Prostate gland (tissue), 2 donors: Measurements from ENCODE around the gene CST8. TPM values are rescaled to one million over a fixed set of nuclear protein-coding genes. Genes with fewer than 3 reads are reported as not detected.

Source experiments
- DNase-seq: peaks from one replicate; pipeline ENCODE4 v3.0.0-alpha.2; 2019; ENCODE audit warnings: low spot score
- H3K27ac ChIP-seq, 2 donors: fragments of 200-600 bp; sonication (generic); 2 replicates each; pipeline ENCODE4 v1.5.1; 2017 to 2019
- H3K27me3 ChIP-seq: fragments of 200-600 bp; sonication (generic); replicated peaks from 2 replicates; pipeline ENCODE4 v1.5.1; 2019; ENCODE audit not compliant: insufficient read depth
- H3K36me3 ChIP-seq, 2 donors: fragments of 200-600 bp; sonication (generic); 1 replicate in 1 of 2; 2 replicates in 1 of 2; pipeline versions ENCODE4 v1.5.1 to v1.8.1; 2017 to 2019
- H3K4me1 ChIP-seq: fragments of 200-600 bp; sonication (generic); replicated peaks from 2 replicates; pipeline ENCODE4 v1.5.1; 2019
- H3K4me3 ChIP-seq, 2 donors: fragments of 200-600 bp; sonication (generic); 2 replicates each; pipeline ENCODE4 v1.5.1; 2017 to 2019
- H3K9me3 ChIP-seq: fragments of 200-600 bp; sonication (generic); 2 replicates; pipeline ENCODE4 v1.5.1; 2017
- CTCF ChIP-seq, 4 experiments: fragments of 200-600 bp in 2 of 4; fragments of 450-650 bp in 2 of 4; sonication (generic) in 2 of 4; IDR thresholded peaks; 1 replicate in 3 of 4; 2 replicates in 1 of 4; pipeline ENCODE4 v1.5.1; 2016 to 2019; ENCODE audit warnings: antibody characterized with exemption in 4 of 4, mild to moderate bottlenecking in 2 of 4, moderate library complexity in 2 of 4
- POLR2A ChIP-seq: fragments of 450-650 bp; IDR thresholded peaks from one replicate; pipeline ENCODE4 v1.6.1; 2016; ENCODE audit warnings: antibody characterized with exemption, mild to moderate bottlenecking
- POLR2AphosphoS5 ChIP-seq: sonication (generic); formaldehyde crosslinking; IDR thresholded peaks from one replicate; pipeline ENCODE4 v1.6.1; 2017; ENCODE audit warnings: antibody characterized with exemption
- WGBS: methylation state at CpG from one replicate; pipeline ENCODE4 v1.1.5; 2018; 5-methylcytosine and 5-hydroxymethylcytosine counted together
- intact Hi-C: fragments of 100-400 bp; cut with DNase I; formaldehyde crosslinking; loops from one replicate; pipeline ENCODE4 v1.14.2; 2022
- total RNA-seq, 2 donors: library from RNA; depleted of rRNA; stranded (reverse); fragments of >200 nt; gene quantifications; one replicate each; pipeline ENCODE4 v1.1.0, GENCODE V29; 2016

CST8 gene
- total RNA-seq: under 1 TPM in 1 of 2 donors, not detected in 1; 0.74 TPM

- intact Hi-C loops: no loop called here
- no peak for TF ChIP-seq CTCF (IDR thresholded peaks at IDR 0.05)
- TF ChIP-seq POLR2AphosphoS5: no peak
- TF ChIP-seq POLR2A: no peak
- Histone ChIP-seq H3K9me3 (no peaks in the 10 kb centered on the region), H3K27me3 (no peaks in the 10 kb centered on the region), H3K4me3 (no peak within 1 kb of the TSS), H3K36me3 (no peaks in the 10 kb centered on the region), H3K4me1 (no peaks in the 10 kb centered on the region), H3K27ac (no peak within 1 kb of the TSS)
- DNase-seq: no peak
- 96% methylated on average over 5 of the region's 5 CpGs for WGBS
Observed at GRCh38 chr20:23490817-23491216, at the start of gene CST8. Gene CST8, plus strand, starts transcription at chr20:23491117. Its CDS starts 551 bp downstream, at chr20:23491668.

- H3K27ac ChIP-seq: no peak overlapping the region
- no peak overlapping the region for H3K4me3 ChIP-seq
- intact Hi-C loops: loop anchor here (5.0 kb wide), 1 partner anchor 165 kb away; the partner anchor contains the start of gene CST9
- H3K27me3 ChIP-seq: no peaks in the 10 kb centered on the region
- TF ChIP-seq POLR2A: no peak
- TF ChIP-seq POLR2AphosphoS5: no peak
- peak; percentile 54 to 90 (median 74) for TF ChIP-seq CTCF (IDR thresholded peaks at IDR 0.05)
- no peaks in the 10 kb centered on the region for H3K4me1 ChIP-seq
- DNase-seq: peak; percentile 55
- H3K9me3 ChIP-seq: no peaks in the 10 kb centered on the region
- 14% methylated on average over 8 of the region's 8 CpGs for WGBS
- no peaks in the 10 kb centered on the region for H3K36me3 ChIP-seq
Observed at GRCh38 chr20:23441850-23442313, 49.0 kb upstream of the CST8 start.

- H3K27ac ChIP-seq: no peak overlapping the region
- H3K36me3 ChIP-seq: no peaks in the 10 kb centered on the region
- TF ChIP-seq POLR2A (no peak), POLR2AphosphoS5 (no peak), CTCF (IDR thresholded peaks at IDR 0.05) (no peak)
- DNase-seq: no peak
- H3K4me3 ChIP-seq: no peak overlapping the region
- H3K9me3 ChIP-seq: no peaks in the 10 kb centered on the region
- H3K4me1 ChIP-seq: no peaks in the 10 kb centered on the region
- no peaks in the 10 kb centered on the region for H3K27me3 ChIP-seq
- intact Hi-C loops: loop anchor here (5.0 kb wide), 1 partner anchor 165 kb away; the partner anchor contains the start of gene CST9
- WGBS: 84% methylated on average over 5 of the region's 5 CpGs
Observed at GRCh38 chr20:23442436-23442835, 48.5 kb upstream of the CST8 start.

GRCh38 chr20:23444859-23445258 is 46.1 kb upstream of the CST8 start:
- intact Hi-C loops: loop anchor here (5.0 kb wide), 1 partner anchor 162 kb away; the partner anchor contains the start of gene CST9
- Histone ChIP-seq H3K4me1 (no peaks in the 10 kb centered on the region), H3K27ac (no peak overlapping the region), H3K9me3 (no peaks in the 10 kb centered on the region), H3K36me3 (no peaks in the 10 kb centered on the region), H3K4me3 (no peak overlapping the region), H3K27me3 (no peaks in the 10 kb centered on the region)
- DNase-seq: no peak
- TF ChIP-seq CTCF (IDR thresholded peaks at IDR 0.05): no peak
- TF ChIP-seq POLR2A: no peak
- TF ChIP-seq POLR2AphosphoS5: no peak
- 90% methylated on average over 4 of the region's 4 CpGs for WGBS

GRCh38 chr20:23445596-23446217 is 45.2 kb upstream of the CST8 start:
- Histone ChIP-seq H3K4me3 (no peak overlapping the region), H3K27me3 (no peaks in the 10 kb centered on the region), H3K27ac (no peak overlapping the region), H3K4me1 (no peaks in the 10 kb centered on the region), H3K36me3 (no peaks in the 10 kb centered on the region), H3K9me3 (no peaks in the 10 kb centered on the region)
- 88% methylated on average over 7 of the region's 7 CpGs for WGBS
- intact Hi-C loops: no loop called here
- DNase-seq: no peak
- TF ChIP-seq POLR2AphosphoS5 (no peak), CTCF (IDR thresholded peaks at IDR 0.05) (no peak), POLR2A (no peak)
